ENCODE results near the gene ADAMTSL1.

GRCh38 chr9:18672706-18673105 is 198.8 kb downstream of the ADAMTSL1 start:
- no peak for TF ChIP-seq TARDBP (IDR thresholded peaks at IDR 0.05)
- no peak for TF ChIP-seq CTBP1 (IDR thresholded peaks at IDR 0.05; ENCODE audit: borderline replicate concordance)
- TF ChIP-seq FOXM1 (IDR thresholded peaks at IDR 0.05; ENCODE audit: borderline replicate concordance): no peak
- no peak for TF ChIP-seq ZNF384 (IDR thresholded peaks at IDR 0.05)
- no peak for TF ChIP-seq SUZ12 (IDR thresholded peaks at IDR 0.05)
- no peak for TF ChIP-seq NFRKB (IDR thresholded peaks at IDR 0.05)
- TF ChIP-seq, protein P1, sequence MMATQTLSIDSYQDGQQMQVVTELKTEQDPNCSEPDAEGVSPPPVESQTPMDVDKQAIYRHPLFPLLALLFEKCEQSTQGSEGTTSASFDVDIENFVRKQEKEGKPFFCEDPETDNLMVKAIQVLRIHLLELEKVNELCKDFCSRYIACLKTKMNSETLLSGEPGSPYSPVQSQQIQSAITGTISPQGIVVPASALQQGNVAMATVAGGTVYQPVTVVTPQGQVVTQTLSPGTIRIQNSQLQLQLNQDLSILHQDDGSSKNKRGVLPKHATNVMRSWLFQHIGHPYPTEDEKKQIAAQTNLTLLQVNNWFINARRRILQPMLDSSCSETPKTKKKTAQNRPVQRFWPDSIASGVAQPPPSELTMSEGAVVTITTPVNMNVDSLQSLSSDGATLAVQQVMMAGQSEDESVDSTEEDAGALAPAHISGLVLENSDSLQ (IDR thresholded peaks at IDR 0.05): no peak

All from HEK293T (cell line).